Tibial nerve (tissue), 4 donors: ENCODE measurements around the gene FSCB. TPM values are rescaled to one million over a fixed set of nuclear protein-coding genes. Genes with fewer than 3 reads are reported as not detected.
A peak's percentile ranks its signal among the peaks of the same experiment; 100 is the strongest.

Experiments used
- DNase-seq, 2 donors: peaks; one replicate each; pipeline ENCODE4 v3.0.0-alpha.2; 2019; ENCODE audit warnings: low spot score in 2 of 2
- H3K27ac ChIP-seq, 4 donors: fragments of 200-600 bp; sonication (generic) in 3 of 4; one replicate each; pipeline ENCODE4 v1.5.1; 2017 to 2019; ENCODE audit warnings: mild to moderate bottlenecking in 1 of 4
- H3K27me3 ChIP-seq, 2 donors: fragments of 200-600 bp; sonication (generic) in 1 of 2; one replicate each; pipeline versions ENCODE4 v1.5.1 to v1.6.0; 2017 to 2019
- H3K36me3 ChIP-seq, 3 donors: fragments of 200-600 bp; sonication (generic); one replicate each; pipeline ENCODE4 v1.5.1; 2018 to 2019
- H3K4me1 ChIP-seq, 4 donors: fragments of 200-600 bp; sonication (generic) in 3 of 4; one replicate each; pipeline ENCODE4 v1.5.1; 2017 to 2019
- H3K4me3 ChIP-seq, 4 donors: fragments of 200-600 bp; sonication (generic) in 3 of 4; one replicate each; pipeline ENCODE4 v1.5.1; 2017 to 2019; ENCODE audit warnings: mild to moderate bottlenecking in 1 of 4, moderate library complexity in 1 of 4
- H3K9me3 ChIP-seq, 4 donors: fragments of 200-600 bp; sonication (generic) in 3 of 4; one replicate each; pipeline ENCODE4 v1.5.1; 2017 to 2019
- CTCF ChIP-seq, 5 experiments: fragments of 200-600 bp in 3 of 5; fragments of 450-650 bp in 2 of 5; sonication (generic) in 3 of 5; IDR thresholded peaks; one replicate each; pipeline ENCODE4 v1.5.1; 2016 to 2019; ENCODE audit warnings: antibody characterized with exemption in 5 of 5, mild to moderate bottlenecking in 3 of 5, moderate library complexity in 2 of 5
- EP300 ChIP-seq, 2 donors: sonication (generic); formaldehyde crosslinking; IDR thresholded peaks; one replicate each; pipeline ENCODE4 v1.6.1; 2017; ENCODE audit warnings: antibody characterized with exemption in 2 of 2, mild to moderate bottlenecking in 1 of 2
- POLR2A ChIP-seq, 2 donors: fragments of 450-650 bp; IDR thresholded peaks; one replicate each; pipeline ENCODE4 v1.6.1; 2017; ENCODE audit warnings: antibody characterized with exemption in 2 of 2, mild to moderate bottlenecking in 2 of 2, moderate library complexity in 2 of 2
- WGBS, 2 donors: methylation state at CpG; one replicate each; pipeline ENCODE4 v1.1.5; 2018; 5-methylcytosine and 5-hydroxymethylcytosine counted together
- total RNA-seq, 4 donors: library from RNA; depleted of rRNA; stranded (reverse); fragments of >200 nt; gene quantifications; one replicate each; pipeline ENCODE4 v1.1.0, GENCODE V29; 2016

The FSCB gene
- total RNA-seq, 4 donors from 2014 or later: 0.30 to 2.2 (median 0.54) TPM

GRCh38 chr14:44494137-44494536 is 12.9 kb downstream of the FSCB start:
- H3K27me3 ChIP-seq: no peaks in the 10 kb centered on the region
- TF ChIP-seq POLR2A (IDR thresholded peaks at IDR 0.05) (no peak), EP300 (IDR thresholded peaks at IDR 0.05) (no peak), CTCF (IDR thresholded peaks at IDR 0.05) (no peak)

GRCh38 chr14:44490966-44491365 is 16.1 kb downstream of the FSCB start:
- WGBS, 2 donors: 40 to 42% methylated on average over 2 of the region's 2 CpGs

More at GRCh38 chr14:44494137-44494536, 12.9 kb downstream of the FSCB start:
- H3K27ac ChIP-seq: no peak overlapping the region
- H3K9me3 ChIP-seq: no peaks in the 10 kb centered on the region
- no peak overlapping the region for H3K4me3 ChIP-seq
- H3K36me3 ChIP-seq: no peaks in the 10 kb centered on the region
- no peaks in the 10 kb centered on the region for H3K4me1 ChIP-seq
- DNase-seq: no peak

GRCh38 chr14:44477953-44478352 is 29.1 kb downstream of the FSCB start:
- WGBS, 2 donors: 85 to 94% methylated on average over 1 of the region's 1 CpG
- peaks cover 0 to 5% (median 0%) of the 10 kb centered on the region in 4 donors for H3K9me3 ChIP-seq
- TF ChIP-seq EP300 (IDR thresholded peaks at IDR 0.05) (no peak), POLR2A (IDR thresholded peaks at IDR 0.05) (no peak), CTCF (IDR thresholded peaks at IDR 0.05) (no peak)
- H3K27ac ChIP-seq: no peak overlapping the region
- no peak overlapping the region for H3K4me3 ChIP-seq
- no peaks in the 10 kb centered on the region for H3K4me1 ChIP-seq
- H3K36me3 ChIP-seq: no peaks in the 10 kb centered on the region
- no peak for DNase-seq
- H3K27me3 ChIP-seq: no peaks in the 10 kb centered on the region

More at GRCh38 chr14:44490966-44491365, 16.1 kb downstream of the FSCB start:
- H3K36me3 ChIP-seq: no peaks in the 10 kb centered on the region
- no peak for DNase-seq
- H3K9me3 ChIP-seq: no peaks in the 10 kb centered on the region
- no peaks in the 10 kb centered on the region for H3K4me1 ChIP-seq
- TF ChIP-seq EP300 (IDR thresholded peaks at IDR 0.05) (peak in 1 of 2 donors; percentile 34), POLR2A (IDR thresholded peaks at IDR 0.05) (no peak), CTCF (IDR thresholded peaks at IDR 0.05) (no peak)
- H3K27me3 ChIP-seq: no peaks in the 10 kb centered on the region
- H3K27ac ChIP-seq: no peak overlapping the region
- H3K4me3 ChIP-seq: no peak overlapping the region

GRCh38 chr14:44468771-44469170 is 38.3 kb downstream of the FSCB start:
- Histone ChIP-seq H3K4me3 (no peak overlapping the region), H3K36me3 (no peaks in the 10 kb centered on the region), H3K4me1 (no peaks in the 10 kb centered on the region), H3K27ac (no peak overlapping the region), H3K27me3 (no peaks in the 10 kb centered on the region), H3K9me3 (no peaks in the 10 kb centered on the region)
- DNase-seq: no peak
- TF ChIP-seq CTCF (IDR thresholded peaks at IDR 0.05): no peak
- TF ChIP-seq EP300 (IDR thresholded peaks at IDR 0.05): no peak
- no peak for TF ChIP-seq POLR2A (IDR thresholded peaks at IDR 0.05)

GRCh38 chr14:44463356-44464004 is 43.6 kb downstream of the FSCB start:
- H3K4me3 ChIP-seq: no peak overlapping the region
- no peaks in the 10 kb centered on the region for H3K36me3 ChIP-seq
- TF ChIP-seq CTCF (IDR thresholded peaks at IDR 0.05) (no peak), EP300 (IDR thresholded peaks at IDR 0.05) (no peak), POLR2A (IDR thresholded peaks at IDR 0.05) (no peak)
- no peaks in the 10 kb centered on the region for H3K4me1 ChIP-seq
- no peak for DNase-seq
- WGBS, 2 donors: 34 to 49% methylated on average over 4 of the region's 4 CpGs
- H3K27me3 ChIP-seq: no peaks in the 10 kb centered on the region
- no peaks in the 10 kb centered on the region for H3K9me3 ChIP-seq
- H3K27ac ChIP-seq: no peak overlapping the region
